Omental fat pad (tissue), 4 donors: ENCODE measurements around the gene WSB1. TPM values are rescaled to one million over a fixed set of nuclear protein-coding genes. Genes with fewer than 3 reads are reported as not detected.
A peak's percentile ranks its signal among the peaks of the same experiment; 100 is the strongest.

Source experiments
- ATAC-seq: fragments of 150-250 bp; one replicate; pipeline ENCODE4 v1.9.1; 2016; ENCODE audit warnings: mild to moderate bottlenecking, moderate library complexity; ENCODE audit not compliant: low FRiP score
- DNase-seq: peaks from one replicate; pipeline ENCODE4 v3.0.0-alpha.2; 2019; ENCODE audit warnings: low spot score
- total RNA-seq, 4 donors: library from RNA; depleted of rRNA; stranded (reverse); fragments of >200 nt; gene quantifications; one replicate each; pipeline ENCODE4 v1.1.0, GENCODE V29; 2016
- TF ChIP-seq, protein P1 (sequence below), 3 donors: fragments of 450-650 bp; IDR thresholded peaks; one replicate each; pipeline ENCODE4 v1.5.1; 2016 to 2017; ENCODE audit warnings: antibody characterized with exemption in 3 of 3, mild to moderate bottlenecking in 3 of 3, moderate library complexity in 2 of 3

Gene WSB1
- total RNA-seq, 4 donors from 2014 or later, result 136 to 217 (median 175) TPM

DNA sequence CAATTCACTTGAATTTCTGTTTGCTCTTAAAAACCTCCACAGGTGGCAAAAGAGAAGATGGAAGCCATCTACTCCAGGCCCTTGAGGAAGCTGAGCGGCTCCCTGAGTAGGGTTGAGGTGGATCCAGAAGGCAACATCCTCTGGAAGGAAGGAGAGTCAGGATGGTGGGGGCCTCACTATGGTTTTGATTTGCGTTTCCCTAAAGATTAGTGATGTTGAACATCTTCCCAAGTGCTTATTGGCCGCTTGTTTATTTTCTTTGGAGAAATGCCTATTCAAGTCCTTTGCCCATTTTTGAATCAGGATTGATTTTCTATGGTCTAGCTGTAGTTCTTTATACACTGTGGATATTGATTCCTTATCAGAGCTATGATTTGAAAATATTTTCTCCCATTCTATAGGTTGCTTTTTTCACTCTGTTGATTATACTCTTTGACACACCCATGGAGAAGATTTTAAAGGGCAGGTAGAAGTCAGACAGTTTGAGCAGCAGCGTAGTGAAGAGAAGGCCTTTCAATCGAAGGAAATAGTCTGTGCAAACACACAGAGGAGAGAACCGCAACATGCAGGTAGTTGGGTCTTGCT lies 58.6 kb downstream of the WSB1 start:
- DNase-seq, result no peak
- no peak for ATAC-seq

DNA sequence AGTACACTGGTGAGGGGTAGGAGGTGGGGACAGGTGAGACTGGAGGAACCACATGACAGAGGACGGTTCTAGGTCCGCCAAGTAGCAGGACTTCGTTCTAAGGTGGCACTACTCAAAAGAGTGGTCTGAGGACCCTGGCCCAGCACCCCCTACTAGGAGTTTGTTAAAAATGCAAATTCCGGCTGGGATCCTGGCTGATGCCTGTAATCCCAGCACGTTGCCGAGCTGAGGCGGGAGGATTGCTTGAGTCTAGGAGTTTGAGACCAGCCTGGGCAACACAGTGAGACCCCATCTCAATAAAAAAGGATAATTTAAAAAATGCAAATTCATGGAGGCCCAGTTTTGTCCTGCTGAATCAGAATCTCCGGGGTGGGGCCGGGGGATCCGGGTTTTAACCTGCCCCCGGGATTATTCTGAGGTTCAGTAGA lies 59.1 kb downstream of the WSB1 start:
- ATAC-seq, result no peak
- TF ChIP-seq, protein P1, sequence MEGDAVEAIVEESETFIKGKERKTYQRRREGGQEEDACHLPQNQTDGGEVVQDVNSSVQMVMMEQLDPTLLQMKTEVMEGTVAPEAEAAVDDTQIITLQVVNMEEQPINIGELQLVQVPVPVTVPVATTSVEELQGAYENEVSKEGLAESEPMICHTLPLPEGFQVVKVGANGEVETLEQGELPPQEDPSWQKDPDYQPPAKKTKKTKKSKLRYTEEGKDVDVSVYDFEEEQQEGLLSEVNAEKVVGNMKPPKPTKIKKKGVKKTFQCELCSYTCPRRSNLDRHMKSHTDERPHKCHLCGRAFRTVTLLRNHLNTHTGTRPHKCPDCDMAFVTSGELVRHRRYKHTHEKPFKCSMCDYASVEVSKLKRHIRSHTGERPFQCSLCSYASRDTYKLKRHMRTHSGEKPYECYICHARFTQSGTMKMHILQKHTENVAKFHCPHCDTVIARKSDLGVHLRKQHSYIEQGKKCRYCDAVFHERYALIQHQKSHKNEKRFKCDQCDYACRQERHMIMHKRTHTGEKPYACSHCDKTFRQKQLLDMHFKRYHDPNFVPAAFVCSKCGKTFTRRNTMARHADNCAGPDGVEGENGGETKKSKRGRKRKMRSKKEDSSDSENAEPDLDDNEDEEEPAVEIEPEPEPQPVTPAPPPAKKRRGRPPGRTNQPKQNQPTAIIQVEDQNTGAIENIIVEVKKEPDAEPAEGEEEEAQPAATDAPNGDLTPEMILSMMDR (IDR thresholded peaks at IDR 0.05), result no peak
- DNase-seq, result no peak

More for the DNA sequence above, 58.6 kb downstream of the WSB1 start:
- TF ChIP-seq, protein P1 (IDR thresholded peaks at IDR 0.05), result no peak

DNA sequence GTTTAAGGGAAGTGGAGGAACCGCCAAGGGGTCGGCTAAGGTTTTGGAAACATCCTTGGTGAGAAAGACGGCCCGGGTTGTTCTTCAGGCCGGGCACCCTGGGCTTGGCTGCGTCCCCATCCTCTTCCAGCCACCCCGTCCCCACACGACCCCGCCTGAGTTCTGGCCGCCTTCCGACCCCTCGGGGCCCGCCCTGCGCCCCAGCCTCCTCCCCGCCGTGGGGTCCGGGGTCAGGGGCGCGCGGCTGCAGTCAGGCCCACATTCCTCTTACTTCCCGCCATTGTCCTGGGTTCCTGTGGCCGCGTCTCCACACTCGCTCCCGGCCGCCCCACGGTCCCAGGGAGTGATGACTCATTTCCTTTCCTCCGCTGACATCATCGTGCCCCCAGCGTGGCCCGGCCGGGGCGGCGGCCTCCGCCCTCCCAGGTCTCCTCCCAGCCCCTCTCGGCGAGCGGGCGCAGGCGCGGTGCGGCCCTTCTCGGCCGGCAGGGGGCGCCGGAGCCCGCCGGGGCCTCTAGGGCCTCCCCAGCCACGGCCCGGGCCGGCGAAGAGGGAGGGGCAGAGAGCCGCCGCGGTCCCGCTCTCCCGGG lies 59.6 kb downstream of the WSB1 start:
- peak; percentile 95 for ATAC-seq
- TF ChIP-seq, protein P1 (IDR thresholded peaks at IDR 0.05), result peak in 2 of 3 donors; percentile 97
- peak; percentile 67 for DNase-seq

DNA sequence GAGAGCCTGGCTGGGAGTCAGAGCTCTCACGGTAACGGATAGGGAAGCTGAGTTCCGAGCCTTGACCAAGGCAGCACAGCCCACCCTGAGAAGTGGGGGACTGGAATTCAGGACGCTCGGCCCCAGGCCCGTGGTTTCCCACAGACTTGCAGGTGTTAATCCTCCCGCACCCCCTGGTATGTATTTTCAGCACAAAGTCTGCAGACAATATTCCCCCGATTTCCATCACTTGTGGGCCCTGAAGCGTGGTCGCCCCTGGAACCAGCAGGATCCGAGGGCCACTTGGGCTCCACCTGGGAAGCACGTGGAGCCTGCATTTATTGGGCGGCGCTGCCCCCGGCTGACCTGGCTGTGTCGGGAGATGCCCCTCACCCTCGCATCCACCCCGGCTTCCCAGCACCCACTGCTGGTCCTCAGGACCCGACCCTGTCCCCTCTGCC lies 60.2 kb downstream of the WSB1 start:
- DNase-seq, result no peak
- ATAC-seq, result no peak
- TF ChIP-seq, protein P1 (IDR thresholded peaks at IDR 0.05), result no peak

DNA sequence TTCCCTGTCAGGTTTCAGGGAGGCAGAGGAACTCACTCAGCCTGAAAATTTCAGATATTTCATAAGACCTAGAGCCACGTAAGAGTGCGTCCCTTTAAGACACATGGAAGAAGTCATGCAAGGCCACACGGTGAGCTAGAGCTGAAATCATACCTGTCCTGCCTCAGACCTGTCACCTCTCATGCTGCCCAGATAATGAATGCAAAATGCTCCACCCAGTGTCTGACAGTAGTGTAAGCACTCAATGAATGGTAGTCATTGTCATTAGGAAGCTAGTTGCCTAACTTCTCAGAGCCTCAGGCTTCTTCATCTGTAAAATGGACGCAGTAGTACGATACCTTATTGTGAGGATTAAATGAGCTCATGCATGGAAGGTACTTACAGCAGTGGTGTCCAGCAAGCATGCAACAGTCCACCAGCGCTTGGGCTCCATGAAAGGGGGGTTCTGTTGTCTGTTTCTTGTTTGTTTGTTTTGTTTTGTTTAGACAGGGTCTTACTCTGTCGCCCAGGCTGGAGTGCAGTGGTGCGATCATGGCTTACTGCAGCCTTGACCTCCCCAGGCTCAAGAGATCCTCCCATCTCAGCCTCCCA lies 60.7 kb downstream of the WSB1 start:
- ATAC-seq, result no peak
- TF ChIP-seq, protein P1 (IDR thresholded peaks at IDR 0.05), result no peak

DNA sequence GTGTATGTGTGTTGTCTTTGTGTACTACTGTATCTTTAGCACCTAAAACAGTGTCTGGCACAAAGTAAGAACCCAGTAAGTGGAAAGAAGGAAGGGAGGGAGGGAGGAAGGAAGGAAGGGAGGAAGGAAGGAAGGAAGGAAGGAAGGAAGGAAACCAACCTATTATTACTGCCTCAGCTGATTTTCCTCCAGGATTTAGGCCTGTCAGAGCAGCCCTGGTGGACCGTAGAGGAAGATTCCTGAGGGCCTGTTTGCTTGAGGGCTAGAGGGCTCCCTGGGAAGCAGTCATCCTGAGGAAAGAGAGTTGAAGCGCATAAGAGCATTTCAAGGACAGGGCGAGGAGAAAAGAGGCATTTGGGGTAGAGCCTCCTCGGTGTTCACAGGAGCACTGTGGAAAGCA lies 61.5 kb downstream of the WSB1 start:
- TF ChIP-seq, protein P1 (IDR thresholded peaks at IDR 0.05), result no peak
- ATAC-seq (no peak), DNase-seq (no peak)

More for the DNA sequence above, 60.7 kb downstream of the WSB1 start:
- no peak for DNase-seq
